Measurements from ENCODE around the gene LIPG. TPM values are rescaled to one million over a fixed set of nuclear protein-coding genes. Genes with fewer than 3 reads are reported as not detected.
"Not testable (repeated sequence)": the region's sequence is repeated elsewhere in the genome, so short reads cannot be mapped to it uniquely, and the experiment has no call there.

Gene LIPG
- total RNA-seq, 2 experiments from 2014 or later: 0.08 to 0.13 TPM

GRCh38 chr18:49544362-49544761 lies 17.5 kb upstream of the LIPG start:
- ChIA-PET CTCF (interaction anchor here (1.2 kb wide), 1 partner anchor 17 kb away, joined by 3 read pairs; no protein-coding TSS in a partner anchor), POLR2A (no interaction called here)

- ChIA-PET POLR2A (no interaction called here), CTCF (no interaction called here)
Measured at GRCh38 chr18:49546278-49546677, 15.6 kb upstream of the LIPG start.

GRCh38 chr18:49546719-49547273 lies 15.1 kb upstream of the LIPG start:
- ChIA-PET POLR2A (no interaction called here), CTCF (no interaction called here)

DNA sequence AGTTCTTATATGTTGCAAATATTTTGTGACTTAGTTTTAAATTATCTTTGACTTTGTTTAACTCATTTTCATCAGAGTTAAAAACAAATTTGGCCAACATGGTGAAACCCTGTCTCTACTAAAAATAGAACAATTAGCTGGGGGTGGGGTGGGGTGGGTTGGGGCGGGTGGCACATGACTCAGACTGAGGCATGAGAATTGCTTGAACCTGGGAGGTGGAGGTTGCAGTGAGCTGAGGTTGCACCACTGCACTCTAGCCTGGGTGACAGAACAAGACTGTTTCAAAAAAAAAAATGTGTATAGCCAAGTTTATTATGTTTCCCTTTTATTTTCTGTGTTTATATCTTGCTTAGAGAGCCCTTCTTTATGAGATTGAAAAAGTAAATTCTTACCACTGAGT lies 14.2 kb upstream of the LIPG start:
- POLR2A ChIA-PET: no interaction called here

DNA sequence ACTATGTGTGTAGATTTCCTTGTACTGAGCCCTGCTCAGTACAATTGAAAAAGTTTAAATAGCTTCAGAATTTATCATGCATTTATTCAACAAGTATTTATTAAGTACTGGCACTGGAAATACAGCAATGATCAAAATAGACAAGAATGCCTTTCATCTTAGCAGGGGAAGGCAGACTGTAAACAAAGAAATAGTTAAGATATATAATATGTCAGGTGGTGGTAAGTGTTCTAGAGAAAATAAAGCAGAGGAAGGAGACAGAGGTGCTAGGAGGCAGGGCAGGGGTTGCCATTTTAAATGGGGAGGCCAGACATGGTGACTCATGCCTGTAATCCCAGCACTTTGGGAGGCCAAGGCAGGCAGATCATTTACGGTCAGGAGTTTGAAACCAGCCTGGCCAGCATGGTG lies 13.6 kb upstream of the LIPG start:
- ChIA-PET CTCF (no interaction called here), POLR2A (no interaction called here)

More for the DNA sequence above, 14.2 kb upstream of the LIPG start:
- CTCF ChIA-PET: no interaction called here

DNA sequence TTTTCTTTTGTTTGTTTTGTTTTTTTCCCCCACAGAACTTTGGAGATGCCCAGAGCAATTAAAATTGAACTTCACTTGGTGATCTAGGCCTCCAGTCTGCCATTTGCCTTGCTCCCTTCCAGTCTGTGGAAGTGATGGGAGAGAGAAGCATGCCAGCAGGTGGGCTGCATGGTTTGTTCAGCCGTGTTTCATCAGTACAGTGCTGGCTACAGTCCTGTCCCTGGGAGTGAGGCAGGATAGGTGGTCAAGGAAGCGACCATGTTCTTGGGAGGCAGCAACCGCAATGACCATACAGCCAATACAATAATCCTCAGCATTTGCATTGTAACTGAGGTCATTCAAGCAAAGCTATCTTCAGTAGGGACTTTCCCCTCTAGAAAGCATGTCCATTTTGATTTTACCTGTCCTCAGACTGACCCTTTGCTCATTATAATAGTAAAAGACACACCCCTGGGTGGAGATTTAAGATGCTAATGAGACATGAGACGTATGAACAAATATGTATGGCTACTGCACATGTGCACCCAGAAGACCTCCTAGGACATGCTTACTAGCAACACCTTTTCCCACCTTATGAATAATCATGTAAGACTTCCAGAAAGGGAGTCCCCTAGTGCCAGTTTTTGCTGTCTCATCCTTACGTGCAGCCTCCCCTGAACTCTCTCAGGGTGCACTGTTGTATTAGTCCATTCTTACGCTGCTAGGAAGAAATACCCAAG lies 11.1 kb upstream of the LIPG start:
- ChIA-PET CTCF (no interaction called here), POLR2A (no interaction called here)

DNA sequence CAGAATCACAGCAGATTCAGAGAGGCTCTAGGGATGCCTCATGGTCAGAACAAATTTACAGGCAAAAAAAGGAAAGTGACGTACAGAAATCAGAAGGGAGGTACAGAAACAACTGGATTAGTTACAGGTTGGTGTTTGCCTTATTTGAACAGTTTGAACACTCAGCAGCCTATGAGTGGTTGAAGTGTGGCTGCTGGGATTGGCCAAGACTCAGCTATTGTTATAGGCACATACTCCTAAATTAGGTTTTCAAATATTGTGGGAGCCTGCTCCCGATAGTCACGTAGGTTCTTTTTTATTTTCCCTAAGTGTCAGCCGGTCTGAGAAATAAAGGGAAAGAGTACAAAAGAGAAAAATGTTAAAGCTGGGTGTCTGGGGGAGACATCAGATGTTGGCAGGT lies 8.9 kb upstream of the LIPG start:
- POLR2A ChIA-PET: no interaction called here
- CTCF ChIA-PET: interaction anchor here (0.5 kb wide), 1 partner anchor 22 kb away, joined by 4 read pairs; no protein-coding TSS in a partner anchor

DNA sequence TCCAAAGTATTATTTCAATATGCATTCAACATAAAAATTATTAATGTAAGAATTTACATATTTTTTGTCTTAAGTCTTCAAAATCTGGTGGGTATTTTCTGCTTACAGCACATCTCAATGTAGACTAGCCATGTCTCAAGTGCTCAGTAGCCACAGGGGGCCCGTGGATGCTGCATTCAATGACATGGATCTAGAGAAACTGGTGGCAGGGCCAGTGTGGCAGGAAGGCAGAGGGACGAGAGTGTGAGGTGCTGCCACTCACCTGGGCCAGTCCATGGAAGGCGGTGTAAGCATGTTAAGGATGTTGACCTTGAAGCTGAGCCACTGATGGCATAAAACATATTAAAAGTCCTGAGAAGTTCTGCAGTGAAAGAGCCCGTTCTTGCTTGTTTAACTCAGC lies 6.2 kb upstream of the LIPG start:
- CTCF ChIA-PET: interaction anchor here (1.7 kb wide), 1 partner anchor 303 kb away, joined by 4 read pairs; no protein-coding TSS in a partner anchor
- POLR2A ChIA-PET: no interaction called here

GRCh38 chr18:49558356-49558755 lies 3.5 kb upstream of the LIPG start:
- ChIA-PET CTCF (no interaction called here), POLR2A (no interaction called here)

GRCh38 chr18:49559326-49559931 lies 2.4 kb upstream of the LIPG start:
- CTCF ChIA-PET: interaction anchor here (0.7 to 1.2 kb wide), 3 partner anchors 49 to 302 kb away, joined by 3 read pairs; no protein-coding TSS in a partner anchor

DNA sequence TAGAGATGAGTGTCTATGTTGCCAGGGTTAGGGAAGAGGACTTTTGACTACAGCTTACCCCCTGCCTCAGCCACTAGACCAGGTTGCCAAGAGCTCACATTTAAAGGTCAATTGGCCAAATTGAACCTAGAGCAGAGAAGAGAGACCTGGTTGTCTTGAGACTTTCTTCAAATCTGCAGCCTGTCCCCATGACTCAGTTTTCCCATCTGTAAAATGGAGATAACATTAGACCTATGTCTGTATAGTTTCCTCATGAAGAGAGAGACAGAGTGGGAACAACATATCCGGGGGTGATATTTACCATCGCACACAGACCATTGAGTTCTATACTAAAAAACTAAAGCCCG lies 1.6 kb upstream of the LIPG start:
- POLR2A ChIA-PET: no interaction called here
- CTCF ChIA-PET: interaction anchor here (0.8 to 1.6 kb wide), 3 partner anchors 50 to 302 kb away, joined by 3 to 8 read pairs (median 3); no protein-coding TSS in a partner anchor

More at GRCh38 chr18:49559326-49559931, 2.4 kb upstream of the LIPG start:
- POLR2A ChIA-PET: not testable (repeated sequence)

GRCh38 chr18:49560624-49561288 lies 1.1 kb upstream of the LIPG start:
- POLR2A ChIA-PET: no interaction called here
- CTCF ChIA-PET: interaction anchor here (0.7 to 1.6 kb wide), 2 partner anchors 99 to 298 kb away, joined by 5 to 8 read pairs; no protein-coding TSS in a partner anchor

- ChIA-PET CTCF (no interaction called here), POLR2A (no interaction called here)
Measured at GRCh38 chr18:49562481-49563129, 748 bp downstream of the LIPG start.

GRCh38 chr18:49563130-49563540 lies 1.3 kb downstream of the LIPG start:
- ChIA-PET POLR2A (no interaction called here), CTCF (interaction anchor here (0.7 kb wide), 1 partner anchor 294 kb away, joined by 3 read pairs; no protein-coding TSS in a partner anchor)

GRCh38 chr18:49563701-49564517 lies 2.1 kb downstream of the LIPG start:
- CTCF ChIA-PET: interaction anchor here (0.7 kb wide), 1 partner anchor 293 kb away, joined by 3 read pairs; no protein-coding TSS in a partner anchor

GRCh38 chr18:49564518-49564834 lies 2.6 kb downstream of the LIPG start:
- CTCF ChIA-PET: no interaction called here
- POLR2A ChIA-PET: no interaction called here

More at GRCh38 chr18:49563701-49564517, 2.1 kb downstream of the LIPG start:
- POLR2A ChIA-PET: no interaction called here

GRCh38 chr18:49565101-49565500 lies 3.2 kb downstream of the LIPG start:
- ChIA-PET POLR2A (no interaction called here), CTCF (no interaction called here)

GRCh38 chr18:49565612-49566011 lies 3.8 kb downstream of the LIPG start:
- ChIA-PET POLR2A (no interaction called here), CTCF (no interaction called here)

DNA sequence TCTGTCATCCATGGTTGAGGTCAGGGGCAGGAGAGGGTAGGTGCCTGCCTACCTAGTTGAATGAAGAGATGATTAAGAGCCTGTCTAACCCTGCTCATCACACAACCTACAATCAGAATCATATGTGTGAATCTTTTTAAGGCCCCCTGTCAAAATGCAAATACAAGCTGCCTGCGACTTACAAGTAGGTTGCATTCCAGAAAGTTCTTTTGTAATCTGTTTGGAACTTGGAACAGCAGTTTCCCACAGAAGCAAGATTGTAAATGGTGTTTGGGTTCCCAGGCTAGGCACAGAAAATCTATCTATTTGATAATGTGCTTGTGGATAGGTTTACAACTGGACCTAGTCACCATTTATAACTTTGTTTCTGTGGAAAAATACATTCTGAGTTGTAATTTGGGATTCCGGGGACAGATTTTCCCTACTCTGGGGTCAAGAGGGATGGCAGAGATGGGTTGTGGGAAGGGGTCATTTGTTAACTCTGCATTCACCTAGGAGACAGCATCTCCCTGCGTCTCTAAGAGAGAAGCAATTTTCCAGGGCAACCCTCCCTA lies 4.4 kb downstream of the LIPG start:
- ChIA-PET CTCF (no interaction called here), POLR2A (no interaction called here)
